ENCODE measurements around the gene CFD.

Gene CFD

GRCh38 chr19:903266-903797 lies 43.9 kb downstream of the CFD start (continued):
- TF ChIP-seq, protein P1, sequence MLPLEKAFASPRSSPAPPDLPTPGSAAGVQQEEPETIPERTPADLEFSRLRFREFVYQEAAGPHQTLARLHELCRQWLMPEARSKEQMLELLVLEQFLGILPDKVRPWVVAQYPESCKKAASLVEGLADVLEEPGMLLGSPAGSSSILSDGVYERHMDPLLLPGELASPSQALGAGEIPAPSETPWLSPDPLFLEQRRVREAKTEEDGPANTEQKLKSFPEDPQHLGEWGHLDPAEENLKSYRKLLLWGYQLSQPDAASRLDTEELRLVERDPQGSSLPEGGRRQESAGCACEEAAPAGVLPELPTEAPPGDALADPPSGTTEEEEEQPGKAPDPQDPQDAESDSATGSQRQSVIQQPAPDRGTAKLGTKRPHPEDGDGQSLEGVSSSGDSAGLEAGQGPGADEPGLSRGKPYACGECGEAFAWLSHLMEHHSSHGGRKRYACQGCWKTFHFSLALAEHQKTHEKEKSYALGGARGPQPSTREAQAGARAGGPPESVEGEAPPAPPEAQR (tag by site-specific recombination; IDR thresholded peaks at IDR 0.05) = no peak
- TF ChIP-seq ZNF777 (tag by site-specific recombination; IDR thresholded peaks at IDR 0.05; ENCODE audit: borderline replicate concordance) (no peak), ZNF114 (tag by site-specific recombination; IDR thresholded peaks at IDR 0.05) (no peak), ZNF423 (tag by site-specific recombination; IDR thresholded peaks at IDR 0.05) (no peak), ZFP41 (tag by site-specific recombination; IDR thresholded peaks at IDR 0.05; ENCODE audit: borderline replicate concordance) (no peak), ZNF48 (tag by site-specific recombination; IDR thresholded peaks at IDR 0.05) (no peak), ZBTB1 (tag by site-specific recombination; IDR thresholded peaks at IDR 0.05) (no peak), ZNF645 (tag by site-specific recombination; IDR thresholded peaks at IDR 0.05) (no peak), ZNF394 (tag by site-specific recombination; IDR thresholded peaks at IDR 0.05; ENCODE audit: borderline replicate concordance) (0 out of 2 replicates have a peak, but pooled peaks have one; percentile 32), ZNF37A (tag by site-specific recombination; IDR thresholded peaks at IDR 0.05) (no peak), ZNF621 (tag by site-specific recombination; IDR thresholded peaks at IDR 0.05) (no peak), ZNF558 (tag by site-specific recombination; IDR thresholded peaks at IDR 0.05) (no peak), ZNF24 (tag by site-specific recombination; IDR thresholded peaks at IDR 0.05) (no peak), ZNF2 (tag by site-specific recombination; IDR thresholded peaks at IDR 0.05) (no peak), TRIM28 (IDR thresholded peaks at IDR 0.05; ENCODE audit: borderline replicate concordance, low read length) (no peak), ZNF398 (tag by site-specific recombination; IDR thresholded peaks at IDR 0.05) (peak; percentile 90), ZNF747 (tag by site-specific recombination; IDR thresholded peaks at IDR 0.05) (no peak), ZNF211 (tag by site-specific recombination; IDR thresholded peaks at IDR 0.05; ENCODE audit: low read depth) (no peak), KLF1 (tag by site-specific recombination; IDR thresholded peaks at IDR 0.05) (peak; percentile 93), ZNF571 (tag by site-specific recombination; IDR thresholded peaks at IDR 0.05) (no peak)

DNA sequence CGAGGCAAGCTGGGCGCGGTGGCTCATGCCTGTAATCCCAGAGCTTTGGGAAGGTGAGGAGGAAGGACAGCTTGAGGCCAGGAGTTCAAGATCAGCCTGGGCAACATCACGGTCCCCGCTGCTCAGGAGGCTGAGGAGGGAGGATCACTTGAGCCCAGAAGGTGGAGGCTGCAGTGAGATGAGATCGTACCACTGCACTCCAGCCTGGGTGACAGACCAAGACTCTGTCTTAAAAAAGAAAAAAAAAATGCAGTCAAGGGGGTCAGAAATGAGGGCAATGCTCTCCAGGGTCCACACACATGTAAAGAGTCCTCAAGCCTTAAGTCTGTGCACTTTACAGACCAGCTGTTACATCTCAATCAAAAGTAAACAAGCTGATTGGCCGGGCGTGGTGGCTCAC lies 45.1 kb downstream of the CFD start:
- CTCF ChIA-PET = no interaction called here
- POLR2A ChIA-PET = interaction anchor here (1.4 kb wide), 1 partner anchor 10 kb away, joined by 5 read pairs; no protein-coding TSS in a partner anchor

More for the DNA sequence above, 45.1 kb downstream of the CFD start:
- Histone ChIP-seq H3K4me1 (ENCODE audit: control insufficient read depth, insufficient read depth, low read length) (no peaks in the 10 kb centered on the region; the same call in 1 of the 2 replicates), H3K4me3 (ENCODE audit: low read depth, low read length) (no peak overlapping the region), H3K36me3 (ENCODE audit: control insufficient read depth in 2 of 2, insufficient read depth in 1 of 2, low read length in 2 of 2) (peaks cover 0 to 6% of the 10 kb centered on the region in 2 experiments; a peak in 1 of 3 replicates), H3K27ac (ENCODE audit: extremely low read depth, low read depth, low read length) (no peak overlapping the region), H3K9me3 (ENCODE audit: control insufficient read depth, insufficient read depth, low read depth, low read length) (no peaks in the 10 kb centered on the region)
- TF ChIP-seq ZNF140 (tag by site-specific recombination; IDR thresholded peaks at IDR 0.05) = no peak
- TF ChIP-seq, protein P2, sequence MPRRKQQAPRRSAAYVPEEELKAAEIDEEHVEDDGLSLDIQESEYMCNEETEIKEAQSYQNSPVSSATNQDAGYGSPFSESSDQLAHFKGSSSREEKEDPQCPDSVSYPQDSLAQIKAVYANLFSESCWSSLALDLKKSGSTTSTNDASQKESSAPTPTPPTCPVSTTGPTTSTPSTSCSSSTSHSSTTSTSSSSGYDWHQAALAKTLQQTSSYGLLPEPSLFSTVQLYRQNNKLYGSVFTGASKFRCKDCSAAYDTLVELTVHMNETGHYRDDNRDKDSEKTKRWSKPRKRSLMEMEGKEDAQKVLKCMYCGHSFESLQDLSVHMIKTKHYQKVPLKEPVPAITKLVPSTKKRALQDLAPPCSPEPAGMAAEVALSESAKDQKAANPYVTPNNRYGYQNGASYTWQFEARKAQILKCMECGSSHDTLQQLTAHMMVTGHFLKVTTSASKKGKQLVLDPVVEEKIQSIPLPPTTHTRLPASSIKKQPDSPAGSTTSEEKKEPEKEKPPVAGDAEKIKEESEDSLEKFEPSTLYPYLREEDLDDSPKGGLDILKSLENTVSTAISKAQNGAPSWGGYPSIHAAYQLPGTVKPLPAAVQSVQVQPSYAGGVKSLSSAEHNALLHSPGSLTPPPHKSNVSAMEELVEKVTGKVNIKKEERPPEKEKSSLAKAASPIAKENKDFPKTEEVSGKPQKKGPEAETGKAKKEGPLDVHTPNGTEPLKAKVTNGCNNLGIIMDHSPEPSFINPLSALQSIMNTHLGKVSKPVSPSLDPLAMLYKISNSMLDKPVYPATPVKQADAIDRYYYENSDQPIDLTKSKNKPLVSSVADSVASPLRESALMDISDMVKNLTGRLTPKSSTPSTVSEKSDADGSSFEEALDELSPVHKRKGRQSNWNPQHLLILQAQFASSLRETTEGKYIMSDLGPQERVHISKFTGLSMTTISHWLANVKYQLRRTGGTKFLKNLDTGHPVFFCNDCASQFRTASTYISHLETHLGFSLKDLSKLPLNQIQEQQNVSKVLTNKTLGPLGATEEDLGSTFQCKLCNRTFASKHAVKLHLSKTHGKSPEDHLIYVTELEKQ (tag by site-specific recombination; IDR thresholded peaks at IDR 0.05; ENCODE audit: borderline replicate concordance) = no peak
